ENCODE data around the gene KLK13. TPM values are rescaled to one million over a fixed set of nuclear protein-coding genes. Genes with fewer than 3 reads are reported as not detected.

The KLK13 gene
- total RNA-seq (not detected), polyA plus RNA-seq (under 1 TPM in 2 of 3 donors, not detected in 1; 0.58 to 0.60 TPM)

DNA sequence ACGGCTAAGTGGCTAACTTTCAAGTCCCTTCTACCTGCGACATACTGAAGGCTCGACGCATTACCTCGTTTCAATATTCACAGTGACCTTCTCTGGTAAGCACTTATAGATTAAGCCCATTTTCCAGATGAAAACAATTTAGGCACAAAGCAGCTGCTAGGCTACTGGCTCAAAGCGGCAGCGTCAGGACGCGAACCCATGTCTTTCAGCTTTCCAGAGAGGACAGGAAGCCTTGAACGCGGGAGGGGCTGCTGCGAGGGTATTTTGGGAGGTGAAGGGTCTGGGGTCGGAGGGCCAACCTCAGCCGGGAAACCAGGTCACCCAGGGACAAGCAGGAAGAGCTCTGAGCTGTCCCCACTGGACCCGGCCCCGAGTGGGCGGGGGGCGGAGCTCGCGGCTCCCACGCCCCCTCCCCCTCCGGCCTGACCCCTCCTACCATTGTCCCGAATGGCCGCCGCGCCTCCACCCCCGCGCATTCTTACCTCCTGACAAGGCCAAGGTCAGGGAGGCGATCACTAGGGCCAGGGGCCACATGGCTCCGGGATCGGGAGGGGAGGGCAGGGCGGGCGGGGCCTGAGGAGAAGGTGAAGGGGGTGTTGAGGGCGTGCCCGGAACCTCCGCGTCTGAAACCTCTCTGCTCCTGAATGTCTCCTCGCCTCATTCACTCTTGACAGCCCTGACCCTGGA lies at the start of gene KLK13:
TSS of gene KLK13 (minus strand) at position 559 of the 687 bp plus-strand sequence. CDS start at position 534, 25 bp downstream.
- no peak for TF ChIP-seq EP300 (IDR thresholded peaks at IDR 0.05)
- no peak for TF ChIP-seq POLR2A (IDR thresholded peaks at IDR 0.05)
- TF ChIP-seq CTCF (IDR thresholded peaks at IDR 0.05): no peak
- no peak for TF ChIP-seq POLR2AphosphoS5 (IDR thresholded peaks at IDR 0.05)
- peak within 1 kb of the TSS in 1 of 4 donors; percentile 14 for H3K4me3 ChIP-seq
- 15 to 18% methylated on average over 38 of the region's 38 CpGs for WGBS, 2 donors
- intact Hi-C loops (cut with DNase I): no loop called here
- DNase-seq: no peak
- H3K36me3 ChIP-seq: no peaks in the 10 kb centered on the region
- H3K27ac ChIP-seq: no peak within 1 kb of the TSS
- H3K27me3 ChIP-seq: peaks cover 8 to 47% (median 20%) of the 10 kb centered on the region in 3 donors
- no peaks in the 10 kb centered on the region for H3K9me3 ChIP-seq
- peaks cover 0 to 9% (median 3%) of the 10 kb centered on the region in 4 donors for H3K4me1 ChIP-seq

DNA sequence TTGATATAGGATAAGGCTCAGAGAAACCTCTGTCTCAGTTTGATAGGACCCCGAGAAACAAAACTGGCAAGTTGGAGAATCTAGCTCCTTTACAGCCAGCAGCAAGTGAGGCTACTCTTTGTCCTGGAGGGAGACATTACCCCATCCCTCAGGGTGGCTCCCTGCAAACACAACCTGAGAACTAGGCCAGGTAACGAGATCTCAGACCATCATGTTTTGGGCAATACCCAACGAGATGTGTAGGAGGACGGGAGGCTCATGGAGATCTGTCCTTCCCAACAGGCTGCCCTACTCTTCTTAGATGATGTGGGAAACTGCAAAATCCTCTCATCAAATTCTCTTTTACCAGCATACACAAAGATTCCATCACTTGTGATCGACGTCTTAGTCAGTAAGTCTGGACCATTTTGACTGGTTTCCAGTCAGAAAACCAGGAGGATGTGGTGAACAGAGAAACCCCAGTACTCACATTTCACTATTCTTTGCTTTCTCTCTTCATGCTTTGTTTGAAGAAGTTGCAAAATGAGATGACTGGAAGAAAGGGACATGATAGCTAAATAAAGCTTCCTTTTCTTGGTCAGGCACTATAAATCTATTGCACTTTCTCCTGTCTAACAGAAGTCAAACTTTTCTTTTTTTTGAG lies 49.3 kb upstream of the KLK13 start:
- intact Hi-C loops (cut with DNase I): no loop called here
- no peaks in the 10 kb centered on the region for H3K4me1 ChIP-seq
- H3K27me3 ChIP-seq: peaks cover 0 to 4% (median 0%) of the 10 kb centered on the region in 3 donors
- WGBS, 2 donors: 75 to 84% methylated on average over 6 of the region's 6 CpGs
- H3K4me3 ChIP-seq: no peak overlapping the region
- H3K27ac ChIP-seq: no peak overlapping the region
- TF ChIP-seq POLR2AphosphoS5 (IDR thresholded peaks at IDR 0.05) (no peak), EP300 (IDR thresholded peaks at IDR 0.05) (no peak), POLR2A (IDR thresholded peaks at IDR 0.05) (no peak), CTCF (IDR thresholded peaks at IDR 0.05) (no peak)
- no peaks in the 10 kb centered on the region for H3K36me3 ChIP-seq
- no peak for DNase-seq
- H3K9me3 ChIP-seq: no peaks in the 10 kb centered on the region

DNA sequence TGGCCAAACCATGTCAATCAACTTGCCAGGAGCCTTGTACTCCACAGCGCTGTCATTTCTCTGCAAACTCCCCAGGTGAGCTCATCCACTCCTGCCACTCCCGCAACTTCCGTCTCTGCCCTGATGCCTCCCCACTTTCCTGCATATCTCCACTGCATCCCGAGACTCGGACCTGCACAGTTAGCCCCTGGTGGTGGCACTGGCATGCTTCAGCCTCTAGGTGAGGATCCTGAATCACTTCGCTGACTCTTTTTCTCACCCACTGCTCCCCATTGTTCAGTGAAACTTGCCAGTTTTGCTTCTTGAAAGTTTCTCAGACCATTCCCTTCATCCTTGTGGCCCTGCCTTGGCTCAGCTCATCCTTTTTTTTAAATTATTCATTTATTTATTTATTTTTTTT lies 46.7 kb upstream of the KLK13 start:
- WGBS, 2 donors: 17 to 43% methylated on average over 6 of the region's 6 CpGs

DNA sequence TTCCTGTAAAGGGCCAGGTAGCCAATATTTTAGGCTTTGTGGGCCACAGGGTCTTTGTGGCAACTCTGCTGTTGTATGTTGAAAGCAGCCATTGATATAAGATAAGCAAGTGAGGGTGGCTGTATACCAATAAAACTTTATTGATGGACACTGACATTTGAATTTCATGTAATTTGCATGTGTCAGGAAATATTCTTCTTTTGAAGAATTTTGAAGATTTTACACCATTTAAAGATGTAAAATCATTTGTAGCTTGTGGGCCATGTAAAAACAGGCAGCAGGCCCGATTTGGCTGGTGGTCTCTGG lies 45.7 kb upstream of the KLK13 start:
- intact Hi-C loops (cut with DNase I): no loop called here

More for the DNA sequence above, 46.7 kb upstream of the KLK13 start:
- intact Hi-C loops (cut with DNase I): no loop called here
- H3K9me3 ChIP-seq: no peaks in the 10 kb centered on the region
- no peak for DNase-seq
- H3K36me3 ChIP-seq: no peaks in the 10 kb centered on the region
- peaks cover 0 to 18% (median 14%) of the 10 kb centered on the region in 4 donors for H3K4me1 ChIP-seq
- H3K27ac ChIP-seq: no peak overlapping the region
- peaks cover 0 to 4% (median 0%) of the 10 kb centered on the region in 3 donors for H3K27me3 ChIP-seq
- TF ChIP-seq POLR2AphosphoS5 (IDR thresholded peaks at IDR 0.05) (no peak), EP300 (IDR thresholded peaks at IDR 0.05) (no peak), POLR2A (IDR thresholded peaks at IDR 0.05) (no peak), CTCF (IDR thresholded peaks at IDR 0.05) (no peak)
- no peak overlapping the region for H3K4me3 ChIP-seq

More for the DNA sequence above, 45.7 kb upstream of the KLK13 start:
- Histone ChIP-seq H3K27ac (no peak overlapping the region), H3K4me1 (peaks cover 0 to 18% (median 15%) of the 10 kb centered on the region in 4 donors), H3K27me3 (no peaks in the 10 kb centered on the region), H3K4me3 (no peak overlapping the region), H3K9me3 (no peaks in the 10 kb centered on the region), H3K36me3 (no peaks in the 10 kb centered on the region)
- TF ChIP-seq POLR2A (IDR thresholded peaks at IDR 0.05) (no peak), CTCF (IDR thresholded peaks at IDR 0.05) (no peak), EP300 (IDR thresholded peaks at IDR 0.05) (no peak), POLR2AphosphoS5 (IDR thresholded peaks at IDR 0.05) (no peak)
- WGBS, 2 donors: 67 to 76% methylated on average over 1 of the region's 1 CpG
- no peak for DNase-seq

Measured in sigmoid colon (tissue), 7 donors.